Measurements from ENCODE around the gene RAB44.

DNA sequence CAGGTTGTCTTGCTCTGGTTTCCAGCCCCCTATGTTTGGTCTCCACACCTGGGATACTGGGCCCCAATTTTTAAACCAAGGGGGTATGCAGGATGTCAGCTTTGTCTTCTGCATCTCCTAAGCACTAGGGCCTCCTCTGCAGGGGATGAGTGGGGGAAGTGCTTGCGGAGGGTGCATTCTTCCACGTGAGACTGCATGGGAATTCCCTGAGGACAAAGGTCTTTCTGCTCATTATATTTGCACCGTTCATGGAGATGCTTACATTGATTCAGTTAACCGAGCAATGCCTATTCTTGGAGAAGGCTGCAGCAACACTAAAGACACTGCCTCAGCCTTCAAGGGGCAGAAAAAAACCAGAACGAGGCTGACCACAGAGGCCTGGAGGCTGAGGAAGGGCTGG is 45.4 kb downstream of the RAB44 start:
- TF ChIP-seq REL (CRISPR knock-in tag; conservative IDR thresholded peaks at IDR 0.05) (no peak), RAD51 (IDR thresholded peaks at IDR 0.05; ENCODE audit: borderline replicate concordance) (no peak), ZNF674 (CRISPR knock-in tag; IDR thresholded peaks at IDR 0.05; ENCODE audit: low read depth) (no peak)
- TF ChIP-seq, protein P1, sequence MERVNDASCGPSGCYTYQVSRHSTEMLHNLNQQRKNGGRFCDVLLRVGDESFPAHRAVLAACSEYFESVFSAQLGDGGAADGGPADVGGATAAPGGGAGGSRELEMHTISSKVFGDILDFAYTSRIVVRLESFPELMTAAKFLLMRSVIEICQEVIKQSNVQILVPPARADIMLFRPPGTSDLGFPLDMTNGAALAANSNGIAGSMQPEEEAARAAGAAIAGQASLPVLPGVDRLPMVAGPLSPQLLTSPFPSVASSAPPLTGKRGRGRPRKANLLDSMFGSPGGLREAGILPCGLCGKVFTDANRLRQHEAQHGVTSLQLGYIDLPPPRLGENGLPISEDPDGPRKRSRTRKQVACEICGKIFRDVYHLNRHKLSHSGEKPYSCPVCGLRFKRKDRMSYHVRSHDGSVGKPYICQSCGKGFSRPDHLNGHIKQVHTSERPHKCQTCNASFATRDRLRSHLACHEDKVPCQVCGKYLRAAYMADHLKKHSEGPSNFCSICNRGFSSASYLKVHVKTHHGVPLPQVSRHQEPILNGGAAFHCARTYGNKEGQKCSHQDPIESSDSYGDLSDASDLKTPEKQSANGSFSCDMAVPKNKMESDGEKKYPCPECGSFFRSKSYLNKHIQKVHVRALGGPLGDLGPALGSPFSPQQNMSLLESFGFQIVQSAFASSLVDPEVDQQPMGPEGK (CRISPR knock-in tag; IDR thresholded peaks at IDR 0.05): no peak
